Cardiac muscle cell (in vitro differentiated cells and primary cell): ENCODE measurements around the gene MAPT. TPM values are rescaled to one million over a fixed set of nuclear protein-coding genes. Genes with fewer than 3 reads are reported as not detected.

Experiments used
- DNase-seq, 2 donors: peaks; one replicate each; pipeline versions ENCODE4 v3.0.0 to v3.0.0-alpha.2; 2010 to 2017; ENCODE audit warnings: low read depth in 1 of 2, low spot score in 1 of 2
- H3K27ac ChIP-seq: fragments of 200-600 bp; sonication (generic); 2 replicates; pipeline ENCODE4 v1.5.1; 2016
- H3K27me3 ChIP-seq: fragments of 200-600 bp; sonication (generic); 2 replicates; pipeline ENCODE4 v1.6.0; 2016; ENCODE audit warnings: control low read depth
- H3K36me3 ChIP-seq: fragments of 200-600 bp; sonication (generic); 2 replicates; pipeline ENCODE4 v1.5.1; 2016; ENCODE audit warnings: control low read depth
- H3K4me1 ChIP-seq: fragments of 200-600 bp; sonication (generic); 2 replicates; pipeline ENCODE4 v1.8.1; 2017; ENCODE audit warnings: low read depth, mild to moderate bottlenecking, mixed run types
- H3K4me3 ChIP-seq: fragments of 200-600 bp; sonication (generic); 2 replicates; pipeline ENCODE4 v1.5.1; 2016; ENCODE audit warnings: mild to moderate bottlenecking
- H3K9me3 ChIP-seq: fragments of 200-600 bp; sonication (generic); 2 replicates; pipeline ENCODE4 v1.5.1; 2017; ENCODE audit warnings: low read depth, mild to moderate bottlenecking, control low read depth
- CTCF ChIP-seq: IDR thresholded peaks from 2 replicates; pipeline ENCODE4 v1.5.1; 2012; ENCODE audit warnings: low read depth, mild to moderate bottlenecking, low read length
- polyA plus RNA-seq: library from polyadenylated mRNA; unstranded; fragments of >200 nt; fragmentation: Nextera tagmentation; extraction: Ambion mirVana; gene quantifications from 2 replicates; pipeline ENCODE4 v1.2.1, GENCODE V29; 2016
- total RNA-seq: library from RNA; depleted of rRNA; stranded (reverse); fragments of >200 nt; gene quantifications from 2 replicates; pipeline ENCODE4 v1.2.3, GENCODE V29; 2016

MAPT gene
- total and polyA plus RNA-seq, 2 experiments from 2014 or later = 1.3 to 1.9 TPM

DNA sequence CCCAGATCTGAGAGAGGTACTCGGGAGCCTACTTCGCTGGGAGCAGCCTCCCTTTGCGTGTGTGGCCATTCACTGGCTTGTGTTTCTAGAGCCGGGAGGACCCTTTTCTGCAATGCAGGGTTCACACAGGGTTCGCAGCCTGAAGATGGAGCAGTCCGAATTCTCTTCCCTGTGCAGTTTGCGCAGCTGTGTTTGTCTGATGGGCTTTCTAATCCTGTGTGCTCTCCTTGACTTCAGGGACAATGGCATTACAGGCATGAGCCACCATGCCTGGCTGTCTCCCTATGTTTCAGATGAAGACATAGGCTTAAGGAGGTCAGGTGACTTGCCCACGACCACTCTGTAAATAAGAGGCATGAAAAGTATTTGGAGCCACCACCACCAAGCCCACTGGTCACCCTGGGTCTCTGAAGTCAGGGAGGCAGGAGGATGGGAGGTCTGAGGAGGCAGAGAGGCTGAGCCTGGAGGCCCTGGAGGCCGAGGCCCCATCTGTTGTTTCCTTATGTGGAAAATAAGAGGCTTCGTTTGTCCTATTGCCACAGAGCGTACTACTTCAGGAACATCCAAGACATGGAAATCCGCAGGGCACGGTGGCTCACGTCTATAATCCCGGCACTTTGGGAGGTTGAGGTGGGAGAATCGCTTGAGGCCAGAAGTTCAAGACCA lies 99.7 kb downstream of the MAPT start:
- H3K4me1 ChIP-seq = no peaks in the 10 kb centered on the region
- H3K36me3 ChIP-seq = no peaks in the 10 kb centered on the region
- no peak for DNase-seq
- H3K4me3 ChIP-seq = no peak overlapping the region
- TF ChIP-seq CTCF = no peak
- H3K27me3 ChIP-seq = no peaks in the 10 kb centered on the region
- no peaks in the 10 kb centered on the region for H3K9me3 ChIP-seq
- no peak overlapping the region for H3K27ac ChIP-seq

DNA sequence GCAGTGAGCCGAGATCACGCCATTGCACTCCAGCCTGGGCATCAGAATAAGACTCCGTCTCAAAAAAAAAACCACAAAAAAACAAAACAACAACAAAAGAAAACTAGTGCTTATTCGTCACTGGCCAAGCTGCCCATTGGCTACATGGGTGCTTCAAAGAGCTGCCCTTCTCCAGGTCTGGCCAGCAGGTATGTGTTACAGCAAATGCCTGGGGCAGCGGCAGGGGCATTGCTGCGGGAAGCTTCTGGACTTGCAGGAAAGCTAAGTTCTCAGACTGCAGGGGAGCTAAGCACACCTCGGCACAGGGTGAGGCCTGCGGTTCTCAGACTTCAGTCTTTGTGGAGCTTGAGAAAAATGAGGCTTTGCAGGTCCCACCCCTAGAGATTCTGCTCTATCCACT lies 100.6 kb downstream of the MAPT start:
- no peak for TF ChIP-seq CTCF
- Histone ChIP-seq H3K27ac (no peak overlapping the region), H3K4me3 (no peak overlapping the region)

GRCh38 chr17:45995627-45996270 lies 101.4 kb downstream of the MAPT start:
- Histone ChIP-seq H3K9me3 (no peaks in the 10 kb centered on the region), H3K27me3 (no peaks in the 10 kb centered on the region), H3K4me3 (no peak overlapping the region), H3K27ac (no peak overlapping the region), H3K4me1 (no peaks in the 10 kb centered on the region), H3K36me3 (no peaks in the 10 kb centered on the region)
- peak in 1 of 2 donors; percentile 19 for DNase-seq
- TF ChIP-seq CTCF = no peak

More for the DNA sequence above, 100.6 kb downstream of the MAPT start:
- H3K4me1 ChIP-seq = no peaks in the 10 kb centered on the region
- H3K36me3 ChIP-seq = no peaks in the 10 kb centered on the region
- H3K9me3 ChIP-seq = no peaks in the 10 kb centered on the region
- no peaks in the 10 kb centered on the region for H3K27me3 ChIP-seq
- DNase-seq = no peak

- no peaks in the 10 kb centered on the region for H3K9me3 ChIP-seq
- no peak for TF ChIP-seq CTCF
- H3K4me1 ChIP-seq = no peaks in the 10 kb centered on the region
- H3K27ac ChIP-seq = no peak overlapping the region
- no peak for DNase-seq
- no peak overlapping the region for H3K4me3 ChIP-seq
- H3K27me3 ChIP-seq = no peaks in the 10 kb centered on the region
- H3K36me3 ChIP-seq = no peaks in the 10 kb centered on the region
These were observed 102.1 kb downstream of the MAPT start for GRCh38 chr17:45996282-45996937.

DNA sequence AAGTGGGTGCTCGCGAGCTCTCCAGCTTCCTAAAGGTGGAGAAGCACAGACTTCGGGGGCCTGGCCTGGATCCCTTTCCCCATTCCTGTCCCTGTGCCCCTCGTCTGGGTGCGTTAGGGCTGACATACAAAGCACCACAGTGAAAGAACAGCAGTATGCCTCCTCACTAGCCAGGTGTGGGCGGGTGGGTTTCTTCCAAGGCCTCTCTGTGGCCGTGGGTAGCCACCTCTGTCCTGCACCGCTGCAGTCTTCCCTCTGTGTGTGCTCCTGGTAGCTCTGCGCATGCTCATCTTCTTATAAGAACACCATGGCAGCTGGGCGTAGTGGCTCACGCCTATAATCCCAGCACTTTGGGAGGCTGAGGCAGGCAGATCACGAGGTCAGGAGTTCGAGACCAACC lies 102.8 kb downstream of the MAPT start:
- DNase-seq = no peak

More for the DNA sequence above, 102.8 kb downstream of the MAPT start:
- no peak for TF ChIP-seq CTCF
- Histone ChIP-seq H3K9me3 (no peaks in the 10 kb centered on the region), H3K27ac (no peak overlapping the region), H3K4me1 (no peaks in the 10 kb centered on the region), H3K36me3 (no peaks in the 10 kb centered on the region), H3K27me3 (no peaks in the 10 kb centered on the region), H3K4me3 (no peak overlapping the region)
